Erythroblast (primary cell): ENCODE data around the gene LYSMD2.
A peak's percentile ranks its signal among the peaks of the same experiment; 100 is the strongest.

Experiments used
- DNase-seq, 2 experiments: peaks; one replicate each; lab custom pipeline; 2025; lab: John Stamatoyannopoulos, UW
- GATA1 ChIP-seq: IDR thresholded peaks from 2 replicates; pipeline ENCODE4 v1.6.1; 2011; ENCODE audit warnings: low read depth, mild to moderate bottlenecking, control low read depth, low read length, moderate library complexity
- POLR2A ChIP-seq: IDR thresholded peaks from 2 replicates; pipeline ENCODE4 v1.6.1; 2011; ENCODE audit warnings: mild to moderate bottlenecking, low read length

The LYSMD2 gene

DNA sequence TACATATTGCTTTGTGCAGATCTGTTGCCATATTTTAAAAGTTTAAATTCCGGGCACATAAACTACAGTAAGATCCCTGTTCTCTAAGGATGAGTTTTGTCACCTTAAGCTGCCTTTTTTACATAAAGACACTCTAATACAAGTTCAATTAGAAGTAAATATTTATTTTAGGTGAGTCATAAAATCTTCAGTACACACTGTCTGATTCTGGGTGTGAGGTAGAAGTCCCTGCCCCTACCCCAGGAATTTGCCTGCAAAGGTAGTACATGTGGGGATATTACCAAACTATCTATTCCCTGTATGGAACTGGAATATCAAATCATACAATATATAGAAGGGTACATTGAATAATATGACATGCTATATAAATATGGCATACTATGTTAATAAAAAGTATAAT, 49.9 kb downstream of the LYSMD2 start:
- DNase-seq, result no peak
- no peak for TF ChIP-seq GATA1
- no peak for TF ChIP-seq POLR2A

GRCh38 chr15:51681303-51681963, 56.0 kb downstream of the LYSMD2 start, which contains the start of gene SCG3:
TSS of gene SCG3 (plus strand) at chr15:51681503. CDS start at chr15:51681756, 253 bp downstream.
- no peak for TF ChIP-seq GATA1
- no peak for TF ChIP-seq POLR2A

GRCh38 chr15:51680321-51680720, 57.1 kb downstream of the LYSMD2 start:
- no peak for DNase-seq
- no peak for TF ChIP-seq POLR2A
- no peak for TF ChIP-seq GATA1

More at GRCh38 chr15:51681303-51681963, 56.0 kb downstream of the LYSMD2 start, which contains the start of gene SCG3:
- DNase-seq, result peak; percentile 69 to 72

DNA sequence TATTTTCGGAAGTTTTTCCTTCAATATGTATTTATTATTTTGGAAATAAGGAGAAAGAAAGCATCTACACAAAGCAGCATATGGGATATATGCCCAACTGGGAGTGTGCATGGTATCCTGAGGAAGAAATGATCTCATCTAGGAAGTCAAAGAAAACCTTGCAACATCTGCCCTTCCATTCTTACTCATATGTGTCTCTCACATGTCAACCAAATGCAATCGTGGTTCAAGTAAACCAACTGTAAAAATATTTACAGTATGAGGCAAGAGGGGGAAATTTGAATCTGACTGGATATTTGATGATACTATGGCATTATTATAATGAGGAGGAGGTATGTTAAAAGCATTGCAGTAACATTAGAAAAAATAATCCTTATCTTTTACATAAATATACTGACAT, 59.4 kb downstream of the LYSMD2 start:
- DNase-seq, result no peak
- TF ChIP-seq GATA1 (no peak), POLR2A (no peak)

DNA sequence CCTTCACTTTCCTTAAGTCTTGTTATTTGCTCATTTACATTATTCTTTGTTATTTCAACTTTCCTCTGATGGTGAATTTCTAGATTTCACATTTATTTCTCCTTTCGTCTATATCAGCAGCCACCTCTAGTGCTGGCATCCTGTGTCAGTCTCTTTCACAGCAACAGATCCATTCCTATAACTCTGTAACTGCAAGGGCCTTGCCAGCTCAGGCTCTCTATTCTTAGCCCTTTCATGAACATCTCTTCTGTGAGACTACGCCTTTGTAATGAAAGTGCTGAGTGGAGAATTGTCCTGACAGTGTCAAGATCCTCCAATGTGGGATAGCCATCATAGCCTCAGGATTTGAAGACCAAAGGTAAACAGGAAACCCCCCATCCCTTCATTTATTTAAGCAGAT, 60.0 kb downstream of the LYSMD2 start:
- no peak for TF ChIP-seq GATA1
- TF ChIP-seq POLR2A, result no peak
- DNase-seq, result no peak

DNA sequence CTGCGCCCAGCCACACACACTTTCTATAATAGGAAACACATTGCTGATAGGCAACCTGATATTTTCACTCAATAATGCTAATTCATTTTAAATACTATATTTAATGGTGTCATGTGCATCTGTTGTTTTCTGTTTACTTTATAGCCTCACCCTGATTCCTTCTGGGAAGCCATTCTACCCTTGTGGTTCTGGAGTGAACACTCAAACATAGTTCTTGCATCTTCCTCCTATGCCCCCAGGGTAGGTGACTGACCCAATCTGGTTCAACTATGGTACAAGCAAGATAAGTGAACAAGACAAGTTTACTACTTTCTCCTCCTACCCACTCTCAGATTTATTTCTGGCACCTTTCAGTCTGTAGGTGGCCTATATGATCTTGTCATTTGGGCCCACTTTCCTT, 60.4 kb downstream of the LYSMD2 start:
- no peak for DNase-seq
- no peak for TF ChIP-seq GATA1
- no peak for TF ChIP-seq POLR2A

DNA sequence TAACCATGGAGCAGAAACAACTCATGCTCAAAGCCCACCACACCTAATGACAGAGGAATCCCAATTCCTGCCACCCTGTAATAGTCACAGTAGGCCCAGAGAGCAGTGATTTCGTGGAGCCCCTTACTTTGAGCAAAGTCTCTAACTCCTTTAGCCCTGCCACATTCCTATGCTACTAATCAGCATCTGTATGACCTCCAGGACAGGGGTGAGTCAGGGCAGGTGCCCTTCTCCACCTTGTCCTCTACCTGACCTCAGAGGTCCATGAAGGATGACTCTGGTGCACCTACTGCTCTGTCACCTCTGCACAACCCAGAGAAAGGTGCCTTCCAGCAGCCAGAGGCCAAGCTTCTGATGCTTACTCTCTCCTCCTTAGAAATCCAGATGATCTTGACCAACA, 62.2 kb downstream of the LYSMD2 start:
- no peak for DNase-seq
- TF ChIP-seq POLR2A (no peak), GATA1 (no peak)
